Endodermal cell (in vitro differentiated cells): ENCODE measurements around the gene CD22. TPM values are rescaled to one million over a fixed set of nuclear protein-coding genes. Genes with fewer than 3 reads are reported as not detected.

Experiments used
- DNase-seq: peaks from one replicate; pipeline ENCODE4 v3.0.0-alpha.2; 2017
- H3K27ac ChIP-seq: 2 replicates; pipeline ENCODE4 v1.5.1; 2013; ENCODE audit warnings: mild to moderate bottlenecking, low read depth, low read length, moderate library complexity
- H3K27me3 ChIP-seq: 2 replicates; pipeline ENCODE4 v1.6.1; 2013; ENCODE audit warnings: mild to moderate bottlenecking, low read length, moderate library complexity; ENCODE audit not compliant: insufficient read depth, control insufficient read depth, poor library complexity, severe bottlenecking
- H3K36me3 ChIP-seq: 2 replicates; pipeline ENCODE4 v1.7.0; 2013; ENCODE audit warnings: mild to moderate bottlenecking, low read length, moderate library complexity; ENCODE audit not compliant: control insufficient read depth, insufficient read depth
- H3K4me1 ChIP-seq: one replicate; pipeline ENCODE4 v1.7.0; 2013; ENCODE audit warnings: low read length; ENCODE audit not compliant: control insufficient read depth, insufficient read depth
- H3K4me3 ChIP-seq: 2 replicates; pipeline ENCODE4 v1.5.1; 2013; ENCODE audit warnings: mild to moderate bottlenecking, low read length, moderate library complexity
- H3K9ac ChIP-seq: 2 replicates; pipeline ENCODE4 v1.6.1; 2013; ENCODE audit warnings: mild to moderate bottlenecking, low read length, moderate library complexity; ENCODE audit not compliant: poor library complexity, severe bottlenecking; ENCODE audit errors: extremely low read depth
- H3K9me3 ChIP-seq: 2 replicates; pipeline ENCODE4 v1.6.1; 2013; ENCODE audit warnings: mild to moderate bottlenecking, low read length, moderate library complexity; ENCODE audit not compliant: control insufficient read depth
- H3K27ac Mint-ChIP-seq: 2 replicates; pipeline ENCODE4 v1.8.0; 2020; ENCODE audit warnings: mixed read lengths
- H3K27me3 Mint-ChIP-seq: 2 replicates; pipeline ENCODE4 v1.8.0; 2021; ENCODE audit warnings: mild to moderate bottlenecking, mixed read lengths; ENCODE audit not compliant: insufficient read depth
- H3K36me3 Mint-ChIP-seq: 2 replicates; pipeline ENCODE4 v1.8.0; 2020; ENCODE audit warnings: low read depth, mixed read lengths
- H3K4me1 Mint-ChIP-seq: 2 replicates; pipeline ENCODE4 v1.8.0; 2020; ENCODE audit warnings: mixed read lengths
- H3K4me3 Mint-ChIP-seq: 2 replicates; pipeline ENCODE4 v1.8.0; 2020; ENCODE audit warnings: mild to moderate bottlenecking, moderate library complexity, mixed read lengths
- H3K9me3 Mint-ChIP-seq: 2 replicates; pipeline ENCODE4 v1.8.0; 2020; ENCODE audit warnings: mild to moderate bottlenecking, mixed read lengths
- CTCF ChIP-seq: fragments of 200-600 bp; sonication (generic); conservative IDR thresholded peaks from 2 replicates; pipeline ENCODE4 v1.5.0; 2021; ENCODE audit warnings: antibody characterized with exemption, mild to moderate bottlenecking
- WGBS, 2 experiments: methylation state at CpG; one replicate each; pipeline versions ENCODE4 v1.1.5 to v1.1.7; 2013; ENCODE audit warnings: missing lambda C conversion rate in 2 of 2, mixed read lengths in 1 of 2; ENCODE audit not compliant: insufficient coverage in 1 of 2, insufficient read length in 1 of 2; 5-methylcytosine and 5-hydroxymethylcytosine counted together
- total RNA-seq, 2 donors: library from RNA; stranded (reverse); fragmentation: NEBNext Ultra II Directional in 1 of 2; extraction: Animal tissue kit (Norgen Biotek cat#: 25700) in 1 of 2; gene quantifications; 2 replicates in 1 of 2; 3 replicates in 1 of 2; pipeline ENCODE4 v1.2.1, GENCODE V29; 2021

CD22 gene
- total RNA-seq, 2 donors from 2014 or later: not detected

- TF ChIP-seq CTCF: no peak
- no peak overlapping the region for H3K4me3 ChIP-seq
- H3K4me1 ChIP-seq: no peaks in the 10 kb centered on the region
- no peaks in the 10 kb centered on the region for H3K27me3 ChIP-seq
- no peaks in the 10 kb centered on the region for H3K9me3 ChIP-seq
- no peaks in the 10 kb centered on the region for H3K27me3 Mint-ChIP-seq
- H3K27ac ChIP-seq: no peak overlapping the region
- H3K4me1 Mint-ChIP-seq: no peaks in the 10 kb centered on the region
- H3K27ac Mint-ChIP-seq: no peak overlapping the region
- no peak overlapping the region for H3K9ac ChIP-seq
- H3K4me3 Mint-ChIP-seq: no peak overlapping the region
- WGBS, 2 experiments: 90 to 100% methylated on average over 5 to 9 of the region's 10 CpGs
- no peaks in the 10 kb centered on the region for H3K9me3 Mint-ChIP-seq
- no peaks in the 10 kb centered on the region for H3K36me3 Mint-ChIP-seq
- DNase-seq: no peak
- no peaks in the 10 kb centered on the region for H3K36me3 ChIP-seq
Measured at GRCh38 chr19:35334144-35334753, 5.3 kb downstream of the CD22 start.

- WGBS, 2 experiments: 95% methylated on average over 18 to 21 of the region's 21 CpGs
- H3K27ac ChIP-seq: no peak overlapping the region
- H3K36me3 ChIP-seq: no peaks in the 10 kb centered on the region
Measured at GRCh38 chr19:35336166-35336955, 7.4 kb downstream of the CD22 start.

More at GRCh38 chr19:35336166-35336955, 7.4 kb downstream of the CD22 start:
- Mint-ChIP-seq H3K9me3 (no peaks in the 10 kb centered on the region), H3K27me3 (peaks cover 2% of the 10 kb centered on the region), H3K27ac (no peak overlapping the region), H3K4me1 (no peaks in the 10 kb centered on the region), H3K4me3 (no peak overlapping the region), H3K36me3 (no peaks in the 10 kb centered on the region)
- DNase-seq: no peak
- Histone ChIP-seq H3K4me1 (no peaks in the 10 kb centered on the region), H3K27me3 (no peaks in the 10 kb centered on the region), H3K9ac (no peak overlapping the region), H3K9me3 (no peaks in the 10 kb centered on the region), H3K4me3 (no peak overlapping the region)
- TF ChIP-seq CTCF: no peak
